Vagina (tissue), 2 donors: Measurements from ENCODE around the gene POU2F3.

Experiments
- POLR2A ChIP-seq, 2 donors: fragments of 450-650 bp; IDR thresholded peaks; one replicate each; pipeline ENCODE4 v1.6.1; 2017; ENCODE audit warnings: antibody characterized with exemption in 2 of 2, mild to moderate bottlenecking in 2 of 2, moderate library complexity in 2 of 2
- POLR2AphosphoS5 ChIP-seq, 2 donors: sonication (generic); formaldehyde crosslinking; IDR thresholded peaks; one replicate each; pipeline ENCODE4 v1.9.0; 2017; ENCODE audit warnings: antibody characterized with exemption in 2 of 2, mild to moderate bottlenecking in 2 of 2, low read depth in 1 of 2; ENCODE audit not compliant: insufficient read depth in 1 of 2
- TF ChIP-seq, protein P1 (sequence below), 3 experiments: fragments of 450-650 bp in 2 of 3; fragments of 200-600 bp in 1 of 3; sonication (generic) in 1 of 3; IDR thresholded peaks; one replicate each; pipeline ENCODE4 v1.5.1; 2017 to 2019; ENCODE audit warnings: antibody characterized with exemption in 3 of 3, mild to moderate bottlenecking in 2 of 3, moderate library complexity in 2 of 3

DNA sequence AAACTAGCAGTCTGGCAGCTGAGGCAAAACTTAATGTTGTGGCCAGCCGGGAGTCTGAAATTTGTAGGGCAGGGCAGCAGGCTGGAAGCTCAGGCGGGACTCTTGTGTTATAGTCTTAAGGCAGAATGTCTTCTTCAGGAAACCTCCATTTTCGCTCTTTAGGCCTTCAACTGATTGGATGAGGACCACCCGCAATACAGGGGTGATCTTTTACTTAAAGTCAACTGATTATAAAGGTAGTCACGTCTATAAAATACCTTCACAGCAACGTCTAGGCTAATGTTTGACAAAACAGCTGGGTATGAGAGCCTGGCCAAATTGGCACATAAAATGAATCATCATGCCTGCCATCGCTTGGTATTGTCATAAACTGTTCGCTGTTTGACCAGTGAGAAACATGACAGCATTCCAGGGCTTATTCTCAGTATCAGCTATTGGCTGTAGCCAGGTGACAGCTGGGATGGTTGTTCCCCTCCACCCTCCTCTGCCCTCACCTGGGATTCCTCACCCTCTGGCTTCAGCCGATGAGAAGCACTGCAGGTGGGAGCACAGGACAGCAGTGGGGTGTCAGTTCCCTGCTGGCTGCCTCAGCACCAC is 6.6 kb upstream of the POU2F3 start:
- TF ChIP-seq POLR2AphosphoS5 (IDR thresholded peaks at IDR 0.05; ENCODE audit: insufficient read depth in 1 of 2, low read depth in 1 of 2) (no peak), POLR2A (IDR thresholded peaks at IDR 0.05) (no peak)
- TF ChIP-seq, protein P1, sequence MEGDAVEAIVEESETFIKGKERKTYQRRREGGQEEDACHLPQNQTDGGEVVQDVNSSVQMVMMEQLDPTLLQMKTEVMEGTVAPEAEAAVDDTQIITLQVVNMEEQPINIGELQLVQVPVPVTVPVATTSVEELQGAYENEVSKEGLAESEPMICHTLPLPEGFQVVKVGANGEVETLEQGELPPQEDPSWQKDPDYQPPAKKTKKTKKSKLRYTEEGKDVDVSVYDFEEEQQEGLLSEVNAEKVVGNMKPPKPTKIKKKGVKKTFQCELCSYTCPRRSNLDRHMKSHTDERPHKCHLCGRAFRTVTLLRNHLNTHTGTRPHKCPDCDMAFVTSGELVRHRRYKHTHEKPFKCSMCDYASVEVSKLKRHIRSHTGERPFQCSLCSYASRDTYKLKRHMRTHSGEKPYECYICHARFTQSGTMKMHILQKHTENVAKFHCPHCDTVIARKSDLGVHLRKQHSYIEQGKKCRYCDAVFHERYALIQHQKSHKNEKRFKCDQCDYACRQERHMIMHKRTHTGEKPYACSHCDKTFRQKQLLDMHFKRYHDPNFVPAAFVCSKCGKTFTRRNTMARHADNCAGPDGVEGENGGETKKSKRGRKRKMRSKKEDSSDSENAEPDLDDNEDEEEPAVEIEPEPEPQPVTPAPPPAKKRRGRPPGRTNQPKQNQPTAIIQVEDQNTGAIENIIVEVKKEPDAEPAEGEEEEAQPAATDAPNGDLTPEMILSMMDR (IDR thresholded peaks at IDR 0.05) = no peak
